ENCODE measurements around the gene GNAI3.
A peak's percentile ranks its signal among the peaks of the same experiment; 100 is the strongest.

Gene GNAI3

DNA sequence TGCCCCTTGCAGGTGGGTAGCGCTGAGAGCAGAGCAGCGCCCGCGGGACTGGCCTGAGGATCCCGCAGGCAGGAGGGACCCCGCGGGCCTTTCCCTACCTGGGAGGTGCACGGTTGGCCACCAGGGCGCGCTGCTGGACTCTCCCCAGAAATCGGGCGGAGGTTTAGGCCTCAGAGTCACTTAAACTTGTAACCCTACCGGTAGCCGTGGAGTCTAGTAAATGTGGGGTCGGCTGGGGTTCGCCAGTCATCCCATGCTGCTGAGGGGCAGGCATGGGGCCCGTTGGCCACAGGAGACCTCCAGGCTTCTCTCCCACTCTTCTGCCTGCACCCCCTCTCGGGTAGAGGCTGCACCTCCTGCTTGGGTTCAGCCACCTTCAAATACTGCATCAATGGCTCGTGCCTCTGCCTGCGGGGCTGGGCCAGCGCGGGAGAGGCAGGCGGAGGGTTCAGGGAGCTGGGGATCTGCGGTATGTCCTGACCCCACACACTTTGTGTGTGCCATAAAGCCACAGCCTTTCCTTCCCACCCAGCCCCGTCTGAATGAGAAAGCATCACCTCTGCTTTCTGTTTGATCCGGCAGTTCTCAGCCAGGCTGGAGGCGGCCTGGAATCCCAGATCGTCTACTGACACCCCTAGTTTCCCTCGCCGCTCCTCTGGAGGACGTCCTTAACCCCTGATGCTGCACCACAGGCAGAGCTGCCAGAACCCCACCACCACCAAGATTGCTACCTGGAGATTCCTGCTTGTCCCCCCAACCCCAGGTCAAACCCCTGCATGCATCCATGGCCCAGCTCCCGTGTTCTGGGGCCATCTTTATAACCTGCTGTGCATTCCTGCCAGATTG is 95.2 kb downstream of the GNAI3 start:
- H3K4me3 ChIP-seq (ENCODE audit: low read length), result no peak overlapping the region
- TF ChIP-seq, protein P1, sequence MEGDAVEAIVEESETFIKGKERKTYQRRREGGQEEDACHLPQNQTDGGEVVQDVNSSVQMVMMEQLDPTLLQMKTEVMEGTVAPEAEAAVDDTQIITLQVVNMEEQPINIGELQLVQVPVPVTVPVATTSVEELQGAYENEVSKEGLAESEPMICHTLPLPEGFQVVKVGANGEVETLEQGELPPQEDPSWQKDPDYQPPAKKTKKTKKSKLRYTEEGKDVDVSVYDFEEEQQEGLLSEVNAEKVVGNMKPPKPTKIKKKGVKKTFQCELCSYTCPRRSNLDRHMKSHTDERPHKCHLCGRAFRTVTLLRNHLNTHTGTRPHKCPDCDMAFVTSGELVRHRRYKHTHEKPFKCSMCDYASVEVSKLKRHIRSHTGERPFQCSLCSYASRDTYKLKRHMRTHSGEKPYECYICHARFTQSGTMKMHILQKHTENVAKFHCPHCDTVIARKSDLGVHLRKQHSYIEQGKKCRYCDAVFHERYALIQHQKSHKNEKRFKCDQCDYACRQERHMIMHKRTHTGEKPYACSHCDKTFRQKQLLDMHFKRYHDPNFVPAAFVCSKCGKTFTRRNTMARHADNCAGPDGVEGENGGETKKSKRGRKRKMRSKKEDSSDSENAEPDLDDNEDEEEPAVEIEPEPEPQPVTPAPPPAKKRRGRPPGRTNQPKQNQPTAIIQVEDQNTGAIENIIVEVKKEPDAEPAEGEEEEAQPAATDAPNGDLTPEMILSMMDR (IDR thresholded peaks at IDR 0.05; ENCODE audit: insufficient read depth, low read depth, low read length, missing control alignments), result peak; percentile 84
- DNase-seq (ENCODE audit: low read depth), result peak; percentile 71

DNA sequence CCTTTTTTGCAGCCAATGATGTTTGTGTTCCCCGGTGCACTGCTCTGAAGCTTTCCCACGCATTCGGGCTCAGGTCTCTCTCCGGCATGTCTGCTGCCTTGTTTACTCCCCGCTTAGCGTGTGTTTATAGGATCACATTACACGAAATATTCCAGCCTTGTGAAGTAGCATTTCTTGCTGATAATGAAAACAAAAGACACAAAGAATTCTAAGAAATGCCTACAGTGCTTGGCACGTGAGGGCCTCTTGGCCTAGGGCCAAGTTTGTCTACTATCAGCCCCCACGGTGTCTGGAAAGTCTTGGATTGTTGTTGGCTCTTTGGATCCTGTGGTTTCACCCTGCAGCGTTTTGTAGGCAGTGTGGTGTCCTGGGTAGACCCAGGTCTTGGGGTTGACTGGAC is 96.3 kb downstream of the GNAI3 start:
- H3K4me3 ChIP-seq (ENCODE audit: low read length), result no peak overlapping the region
- TF ChIP-seq, protein P1 (IDR thresholded peaks at IDR 0.05; ENCODE audit: insufficient read depth, low read depth, low read length, missing control alignments), result no peak
- no peak for DNase-seq (ENCODE audit: low read depth)

DNA sequence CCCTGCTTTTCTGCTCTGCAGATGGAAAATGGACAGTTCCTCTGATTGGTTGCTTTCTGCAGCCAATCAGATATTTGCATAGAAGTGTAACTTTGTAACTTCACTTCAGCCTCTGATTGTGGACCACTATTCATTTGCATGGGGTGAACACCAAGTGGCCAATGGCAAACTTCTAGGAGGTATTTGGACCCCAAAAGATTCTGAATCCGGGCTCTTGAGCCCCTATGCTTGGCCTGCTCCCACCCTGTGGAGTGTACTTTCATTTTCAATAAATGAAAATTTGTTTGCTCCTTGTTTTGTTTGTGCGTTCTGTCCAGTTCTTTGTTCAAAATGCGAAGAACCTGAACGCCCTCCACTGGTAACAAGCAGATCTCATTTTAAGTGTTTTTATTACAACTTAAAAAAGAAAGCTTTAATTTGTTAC is 101.1 kb downstream of the GNAI3 start:
- TF ChIP-seq, protein P1 (IDR thresholded peaks at IDR 0.05; ENCODE audit: insufficient read depth, low read depth, low read length, missing control alignments), result no peak
- no peak for DNase-seq (ENCODE audit: low read depth)
- H3K4me3 ChIP-seq (ENCODE audit: low read length), result no peak overlapping the region

DNA sequence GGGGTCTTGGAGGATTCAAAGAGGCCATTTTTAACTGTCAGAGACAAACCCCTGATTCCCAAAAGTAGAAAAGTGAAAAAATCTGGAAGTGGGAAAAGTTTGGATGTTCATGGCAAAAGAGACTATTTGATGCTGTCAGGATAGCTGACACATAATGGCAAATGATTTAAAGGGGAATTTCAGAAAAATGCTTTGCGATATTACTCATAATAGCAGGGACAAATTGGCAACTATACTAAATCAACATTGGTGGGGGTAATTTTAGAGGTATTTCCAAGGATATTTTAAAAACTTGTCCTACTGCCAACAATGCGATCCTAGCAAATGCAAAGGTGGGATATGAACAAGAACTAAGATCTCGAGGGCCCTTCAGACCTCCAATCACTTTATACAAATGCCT is 102.2 kb downstream of the GNAI3 start:
- TF ChIP-seq, protein P1 (IDR thresholded peaks at IDR 0.05; ENCODE audit: insufficient read depth, low read depth, low read length, missing control alignments), result no peak
- no peak for DNase-seq (ENCODE audit: low read depth)

DNA sequence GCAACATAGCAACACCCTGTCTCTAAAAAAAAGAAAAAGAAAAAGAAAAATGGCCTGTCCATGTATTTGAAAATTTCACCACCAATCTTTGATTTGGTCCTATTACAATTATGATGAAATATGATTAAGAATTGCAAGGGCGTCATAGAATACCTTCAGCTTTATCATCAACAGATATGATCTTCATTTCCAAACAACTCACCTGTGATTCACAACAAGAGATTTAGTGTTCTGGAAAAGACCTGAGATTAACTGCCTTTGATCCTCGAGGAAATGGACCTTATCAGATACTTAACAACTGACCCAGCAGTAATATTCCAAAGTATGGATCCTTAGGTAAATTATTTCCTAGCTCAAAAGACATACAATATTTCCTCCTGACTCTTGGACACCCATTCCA is 104.0 kb downstream of the GNAI3 start:
- no peak for DNase-seq (ENCODE audit: low read depth)
- no peak overlapping the region for H3K4me3 ChIP-seq (ENCODE audit: low read length)
- TF ChIP-seq, protein P1 (IDR thresholded peaks at IDR 0.05; ENCODE audit: insufficient read depth, low read depth, low read length, missing control alignments), result no peak

More for the DNA sequence above, 102.2 kb downstream of the GNAI3 start:
- H3K4me3 ChIP-seq (ENCODE audit: low read length), result no peak overlapping the region

DNA sequence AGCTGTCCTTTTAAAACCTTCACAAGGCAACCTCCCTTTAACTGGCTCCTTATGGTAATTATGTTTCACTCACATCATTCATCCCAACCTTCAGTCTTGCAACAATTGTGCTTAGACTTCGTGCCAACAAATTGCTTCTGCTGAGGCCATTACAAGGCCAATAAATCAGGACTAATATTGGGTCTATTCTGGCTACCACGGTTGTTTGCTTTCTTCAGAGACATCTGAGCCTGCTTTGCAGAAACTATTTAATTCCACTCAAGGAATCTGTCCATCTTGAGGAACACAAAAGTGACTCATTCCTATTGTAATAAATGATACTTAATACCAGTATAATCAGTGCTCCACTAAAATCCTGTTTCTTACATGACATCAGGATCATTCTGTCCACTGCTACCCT is 104.9 kb downstream of the GNAI3 start:
- DNase-seq (ENCODE audit: low read depth), result no peak
- TF ChIP-seq, protein P1 (IDR thresholded peaks at IDR 0.05; ENCODE audit: insufficient read depth, low read depth, low read length, missing control alignments), result no peak
- no peak overlapping the region for H3K4me3 ChIP-seq (ENCODE audit: low read length)

DNA sequence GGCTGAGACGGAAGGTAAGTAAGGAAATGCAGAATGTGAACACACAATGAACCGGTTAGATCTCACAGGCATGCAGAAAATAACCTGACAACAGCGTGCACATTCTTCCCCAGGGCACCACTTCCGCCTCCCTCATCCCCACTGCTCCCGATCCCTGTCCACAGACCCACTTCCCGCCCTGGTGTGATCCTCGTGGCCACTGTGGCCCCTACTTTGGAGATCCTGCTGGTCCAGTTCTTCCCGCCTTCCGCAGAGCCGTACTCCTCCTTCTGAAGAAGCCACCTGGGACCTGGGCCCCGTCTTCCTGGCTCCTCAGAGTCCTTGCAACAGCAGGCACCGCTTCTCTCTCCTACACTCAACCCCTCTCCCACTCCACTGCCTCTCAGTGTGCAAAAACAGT is 106.1 kb downstream of the GNAI3 start:
- TF ChIP-seq, protein P1 (IDR thresholded peaks at IDR 0.05; ENCODE audit: insufficient read depth, low read depth, low read length, missing control alignments), result no peak
- no peak for DNase-seq (ENCODE audit: low read depth)

More for the DNA sequence above, 106.1 kb downstream of the GNAI3 start:
- no peak overlapping the region for H3K4me3 ChIP-seq (ENCODE audit: low read length)
